HG02938 (cell line): ENCODE results near the gene PPP1R12C.

Source experiments
- ATAC-seq: cut with Tn5 transposase; IDR thresholded peaks from one replicate; pipeline ENCODE4 v1.9.1; 2021; ENCODE audit warnings: mild to moderate bottlenecking, moderate library complexity; ENCODE audit not compliant: unreplicated experiment

Gene PPP1R12C

DNA sequence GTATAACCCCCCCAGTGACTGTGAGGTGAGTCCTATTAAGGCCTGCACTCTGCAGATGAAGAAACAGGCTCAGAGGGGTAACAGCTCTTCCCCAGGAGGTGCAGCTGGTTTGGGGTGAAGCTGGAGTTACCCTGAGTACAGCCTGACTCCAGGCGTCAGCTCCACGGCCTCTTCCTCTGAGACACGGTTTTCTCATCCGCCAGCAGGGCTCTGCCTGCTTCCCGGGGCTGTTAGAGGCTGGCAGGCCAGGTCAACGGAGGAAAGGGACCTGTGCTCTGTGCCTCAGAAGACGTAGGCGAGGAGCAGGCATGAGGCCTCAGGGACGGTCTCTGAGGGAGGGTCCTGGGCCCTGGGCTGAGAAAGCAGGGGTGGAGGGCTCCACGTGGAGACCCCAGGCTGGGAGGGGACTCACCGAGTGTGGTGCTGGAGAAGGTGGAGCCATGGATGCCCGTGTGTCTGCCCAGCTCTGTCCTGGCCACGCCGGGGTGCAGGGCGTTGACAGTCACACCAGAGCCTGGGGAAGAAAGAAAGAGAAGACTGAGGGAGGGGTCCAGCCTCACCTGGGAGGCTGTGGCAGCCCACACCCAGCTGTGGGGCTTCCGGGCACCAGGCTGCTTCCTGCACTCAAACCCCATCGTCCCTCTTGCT lies 70.3 kb downstream of the PPP1R12C start:
- no peak for ATAC-seq

DNA sequence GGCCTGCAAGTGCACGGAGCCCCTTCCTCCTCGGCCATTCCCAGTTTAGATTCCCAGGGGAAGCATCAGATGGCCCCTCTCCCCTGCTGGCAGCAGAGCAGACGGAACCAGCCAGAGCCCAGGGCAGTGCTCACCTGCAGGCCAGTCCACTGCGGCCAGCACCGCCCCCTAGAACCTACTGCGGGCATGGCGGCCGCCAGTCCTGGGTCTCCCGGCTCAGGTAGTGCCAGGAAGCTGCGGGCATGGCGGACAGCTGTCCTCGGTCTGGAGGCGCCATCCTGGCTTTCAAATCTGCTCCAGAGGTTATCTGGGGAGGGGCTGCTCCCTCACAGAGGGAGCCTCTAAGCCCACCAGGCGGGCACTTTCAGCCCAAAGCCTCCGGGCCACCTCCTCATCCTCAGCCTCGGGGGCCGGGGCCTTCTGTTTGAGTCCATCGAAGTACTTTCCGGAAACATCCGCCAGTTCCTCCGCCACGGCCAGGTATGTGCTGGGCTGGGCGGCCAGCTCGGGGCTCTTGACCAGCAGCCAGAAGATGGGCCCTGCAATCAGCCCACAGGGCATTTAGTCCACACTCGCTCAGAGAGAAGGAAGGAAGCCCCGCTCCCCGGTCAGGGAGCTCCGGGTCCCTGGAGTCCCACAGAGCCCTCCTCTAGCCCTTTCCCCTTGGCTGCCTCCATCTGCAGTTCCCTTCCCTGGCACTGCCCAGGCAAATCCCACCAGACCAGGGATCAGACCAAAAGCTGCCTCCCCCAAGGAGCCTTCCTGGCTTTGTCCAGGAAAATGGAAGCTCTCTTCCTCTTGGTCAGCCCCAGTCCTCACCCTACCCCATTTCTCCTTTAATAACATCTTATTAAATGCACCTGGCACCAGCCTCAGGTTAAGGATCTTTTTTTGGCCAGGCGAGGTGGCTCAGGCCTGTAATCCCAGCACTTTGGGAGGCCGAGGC lies 72.4 kb downstream of the PPP1R12C start:
- ATAC-seq, result no peak

DNA sequence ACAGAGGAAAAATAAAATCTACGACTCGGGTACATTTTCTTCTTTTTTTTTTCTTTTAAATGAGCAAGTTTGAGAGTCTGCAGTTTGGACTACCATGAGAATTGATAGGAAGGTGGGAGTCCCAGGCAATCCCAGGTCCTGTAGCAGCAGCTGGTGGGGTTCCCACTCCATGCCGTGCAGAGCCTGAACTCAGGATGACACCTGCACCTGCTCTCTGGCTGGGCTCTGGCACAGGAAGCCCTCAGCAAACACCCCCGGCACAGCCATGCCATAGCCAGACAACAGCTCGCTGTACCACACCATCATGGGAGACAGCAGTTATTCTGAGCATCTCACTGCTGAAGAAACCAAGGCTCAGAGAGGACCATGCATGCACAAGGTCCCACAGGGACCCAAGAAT lies 73.2 kb downstream of the PPP1R12C start:
- no peak for ATAC-seq

DNA sequence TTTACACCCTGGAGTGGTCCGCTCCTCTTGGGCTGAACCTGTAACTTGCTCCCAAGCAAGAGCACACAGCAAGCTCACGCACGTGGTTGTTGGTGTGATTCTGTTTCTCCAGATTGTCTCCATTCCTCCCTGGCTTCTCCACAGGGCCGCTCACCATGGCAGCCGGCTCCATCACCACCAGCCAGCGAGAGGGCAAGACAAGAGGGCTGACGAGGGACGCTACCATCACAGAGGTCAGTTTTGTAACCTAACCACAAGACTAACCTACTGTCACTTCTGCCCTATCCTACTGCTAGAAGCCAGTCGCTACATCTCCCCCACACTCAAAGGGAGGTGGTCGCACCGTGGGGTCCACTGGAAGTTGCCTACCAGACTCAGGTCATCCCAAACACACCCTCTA lies 74.7 kb downstream of the PPP1R12C start:
- ATAC-seq, result no peak

DNA sequence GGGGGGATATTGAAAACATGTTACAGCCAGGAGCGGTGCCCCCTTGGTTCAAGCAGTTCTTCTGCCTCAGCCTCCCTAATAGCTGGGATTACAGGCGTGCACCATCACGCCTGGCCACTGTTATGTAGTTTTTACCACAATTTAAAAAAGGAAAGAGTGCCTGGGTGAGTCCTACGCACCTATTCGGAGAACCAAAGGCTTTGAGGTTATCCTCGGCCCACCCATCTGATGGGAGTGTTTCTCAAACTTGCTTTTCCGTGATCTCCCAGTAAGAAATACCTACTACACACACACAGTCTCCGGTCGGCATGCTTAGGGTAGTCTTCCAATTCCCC lies 75.1 kb downstream of the PPP1R12C start:
- no peak for ATAC-seq

DNA sequence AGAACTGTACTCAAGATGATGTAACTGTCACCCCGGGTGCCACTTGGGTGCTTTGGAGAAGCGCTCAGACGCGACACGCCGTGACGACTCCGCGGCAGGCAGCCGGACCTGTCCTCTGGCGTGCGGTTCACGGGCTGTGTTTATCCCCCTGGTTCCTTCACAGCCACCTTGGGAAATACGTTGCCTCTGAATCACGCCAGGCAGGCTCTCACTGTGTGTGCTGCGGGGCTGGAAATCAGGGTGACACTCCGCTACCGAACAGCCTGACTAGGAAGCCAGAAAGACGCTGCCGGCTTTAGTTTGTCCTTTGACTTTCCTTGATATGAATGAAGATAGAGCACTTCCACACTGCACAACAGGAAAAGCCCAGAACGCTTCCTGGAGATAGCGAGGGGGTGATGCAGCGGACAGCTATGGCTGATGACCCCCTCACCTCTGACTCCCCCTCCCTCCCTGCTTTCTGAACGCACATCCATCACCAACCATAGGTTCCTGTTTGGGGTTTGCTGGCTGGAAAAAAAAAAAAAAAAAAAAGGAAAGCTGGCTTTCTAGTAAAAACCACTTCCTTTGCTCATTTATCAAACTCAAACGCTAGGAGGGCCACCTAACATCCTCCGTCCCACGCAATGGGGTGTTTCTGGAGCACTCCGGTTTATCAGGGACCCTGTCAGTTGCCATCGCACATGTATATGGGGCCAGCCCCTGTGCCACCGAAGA lies 75.7 kb downstream of the PPP1R12C start:
- no peak for ATAC-seq

DNA sequence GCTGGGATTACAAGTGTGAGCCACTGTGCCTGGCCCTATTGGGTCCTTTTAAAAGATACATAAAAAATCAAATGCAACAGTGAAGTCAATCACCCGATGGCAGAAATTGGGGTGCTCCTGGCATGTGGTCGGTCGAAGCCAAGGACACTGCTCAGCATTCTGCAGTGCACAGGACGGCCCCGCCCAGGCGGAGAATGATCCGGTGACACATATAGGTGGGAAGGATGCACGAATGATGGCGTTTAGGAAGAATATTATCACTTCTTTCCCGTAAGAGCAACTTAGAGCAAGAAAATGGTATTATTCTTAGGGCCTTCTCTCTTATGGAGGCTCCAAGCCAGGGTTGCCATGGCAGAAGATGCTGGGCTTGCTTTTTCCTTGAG lies 76.2 kb downstream of the PPP1R12C start:
- ATAC-seq, result no peak
